Neural cell (in vitro differentiated cells): ENCODE results near the gene CPZ. TPM values are rescaled to one million over a fixed set of nuclear protein-coding genes. Genes with fewer than 3 reads are reported as not detected.

Experiments used
- H2AFZ ChIP-seq: fragments of 200-600, 300-800 bp; sonication (generic), shearing (Covaris generic); 2 replicates; pipeline ENCODE4 v1.6.0; 2014; ENCODE audit warnings: low read depth, mild to moderate bottlenecking, antibody characterized with exemption, low read length, moderate library complexity
- H3F3A ChIP-seq: fragments of 200-600 bp; shearing (Covaris generic); 2 replicates; pipeline ENCODE4 v1.6.1; 2016; ENCODE audit warnings: mild to moderate bottlenecking, moderate library complexity, mixed read lengths, antibody characterized with exemption, low read length; ENCODE audit not compliant: insufficient read depth, poor library complexity, severe bottlenecking
- H3K27ac ChIP-seq: fragments of 200-600, 300-800 bp; sonication (generic), shearing (Covaris generic); 2 replicates; pipeline ENCODE4 v1.5.1; 2014; ENCODE audit warnings: mild to moderate bottlenecking, low read length, moderate library complexity
- H3K27me3 ChIP-seq: fragments of 300-800, 200-600 bp; sonication (generic), shearing (Covaris generic); 2 replicates; pipeline ENCODE4 v1.6.0; 2014; ENCODE audit warnings: mild to moderate bottlenecking, low read depth, low read length, moderate library complexity; ENCODE audit not compliant: insufficient read depth
- H3K36me3 ChIP-seq: fragments of 300-800, 200-600 bp; sonication (generic), shearing (Covaris generic); 2 replicates; pipeline ENCODE4 v1.5.1; 2014; ENCODE audit warnings: mild to moderate bottlenecking, antibody characterized with exemption, low read length, moderate library complexity; ENCODE audit not compliant: insufficient read depth
- H3K4me2 ChIP-seq: fragments of 300-800, 200-600 bp; sonication (generic), shearing (Covaris generic); 2 replicates; pipeline ENCODE4 v1.6.0; 2014; ENCODE audit warnings: mild to moderate bottlenecking, low read length
- H3K4me3 ChIP-seq: fragments of 300-800, 200-600 bp; sonication (generic), shearing (Covaris generic); 2 replicates; pipeline ENCODE4 v1.5.1; 2014; ENCODE audit warnings: mild to moderate bottlenecking, low read length, moderate library complexity
- H3K79me2 ChIP-seq: fragments of 200-600 bp; shearing (Covaris generic); replicated peaks from 2 replicates; pipeline ENCODE4 v1.6.0; 2014; ENCODE audit warnings: mild to moderate bottlenecking, low read length, moderate library complexity; ENCODE audit not compliant: insufficient read depth
- H3K9ac ChIP-seq: fragments of 300-800, 200-600 bp; sonication (generic), shearing (Covaris generic); 2 replicates; pipeline ENCODE4 v1.6.1; 2016; ENCODE audit warnings: mild to moderate bottlenecking, low read length, mixed read lengths
- H3K9me2 ChIP-seq: fragments of 200-600 bp; shearing (Covaris generic); 2 replicates; pipeline ENCODE4 v1.6.1; 2016; ENCODE audit warnings: mild to moderate bottlenecking, low read length, mixed read lengths; ENCODE audit not compliant: insufficient read depth
- H3K9me3 ChIP-seq: fragments of 200-600, 300-800 bp; sonication (generic), shearing (Covaris generic); 2 replicates; pipeline ENCODE4 v1.6.1; 2016; ENCODE audit warnings: mild to moderate bottlenecking, mixed run types, low read length, moderate library complexity, mixed read lengths
- H4K20me1 ChIP-seq: fragments of 200-600 bp; shearing (Covaris generic); 2 replicates; pipeline ENCODE4 v1.6.1; 2016; ENCODE audit warnings: mild to moderate bottlenecking, mixed run types; ENCODE audit not compliant: insufficient read depth
- EP300 ChIP-seq: fragments of 450-650 bp; conservative IDR thresholded peaks from 2 replicates; pipeline ENCODE4 v1.6.1; 2014; ENCODE audit warnings: antibody characterized with exemption, mild to moderate bottlenecking, moderate library complexity; ENCODE audit not compliant: poor library complexity, severe bottlenecking
- EZH2 ChIP-seq: fragments of 200-600, 300-800 bp; shearing (Covaris generic), sonication (generic); IDR thresholded peaks from 2 replicates; pipeline ENCODE4 v1.6.1; 2014; ENCODE audit warnings: antibody characterized with exemption, low read length, borderline replicate concordance, mild to moderate bottlenecking; ENCODE audit not compliant: insufficient read depth, poor library complexity, severe bottlenecking
- MXI1 ChIP-seq: fragments of 450-650 bp; conservative IDR thresholded peaks from 2 replicates; pipeline ENCODE4 v1.6.1; 2014; ENCODE audit warnings: antibody characterized with exemption, mild to moderate bottlenecking; ENCODE audit not compliant: poor library complexity, severe bottlenecking
- POLR2AphosphoS5 ChIP-seq: IDR thresholded peaks from 2 replicates; pipeline ENCODE4 v1.6.1; 2012
- RAD21 ChIP-seq: fragments of 450-650 bp; conservative IDR thresholded peaks from 2 replicates; pipeline ENCODE4 v1.6.1; 2014; ENCODE audit warnings: antibody characterized with exemption, mild to moderate bottlenecking, moderate library complexity
- SMC3 ChIP-seq: fragments of 450-650 bp; conservative IDR thresholded peaks from 2 replicates; pipeline ENCODE4 v1.6.1; 2014; ENCODE audit warnings: antibody characterized with exemption, mild to moderate bottlenecking, moderate library complexity; ENCODE audit not compliant: poor library complexity
- TAF1 ChIP-seq: IDR thresholded peaks from 2 replicates; pipeline ENCODE4 v1.6.1; 2012; ENCODE audit warnings: low read depth
- polyA plus RNA-seq: library from polyadenylated mRNA; depleted of rRNA; stranded (reverse); fragments of >200 nt; gene quantifications from 2 replicates; pipeline ENCODE4 v1.2.3, GENCODE V29; 2014
- TF ChIP-seq, protein P1 (sequence below): fragments of 450-650 bp; IDR thresholded peaks from 2 replicates; pipeline ENCODE4 v1.5.1; 2014; ENCODE audit warnings: antibody characterized with exemption, mild to moderate bottlenecking, moderate library complexity; ENCODE audit not compliant: poor library complexity, severe bottlenecking
- TF ChIP-seq, protein P2 (sequence below): IDR thresholded peaks from 2 replicates; pipeline ENCODE4 v1.6.1; 2012; ENCODE audit warnings: borderline replicate concordance

CPZ gene
- polyA plus RNA-seq, 1 donor from 2014 or later, result not detected

DNA sequence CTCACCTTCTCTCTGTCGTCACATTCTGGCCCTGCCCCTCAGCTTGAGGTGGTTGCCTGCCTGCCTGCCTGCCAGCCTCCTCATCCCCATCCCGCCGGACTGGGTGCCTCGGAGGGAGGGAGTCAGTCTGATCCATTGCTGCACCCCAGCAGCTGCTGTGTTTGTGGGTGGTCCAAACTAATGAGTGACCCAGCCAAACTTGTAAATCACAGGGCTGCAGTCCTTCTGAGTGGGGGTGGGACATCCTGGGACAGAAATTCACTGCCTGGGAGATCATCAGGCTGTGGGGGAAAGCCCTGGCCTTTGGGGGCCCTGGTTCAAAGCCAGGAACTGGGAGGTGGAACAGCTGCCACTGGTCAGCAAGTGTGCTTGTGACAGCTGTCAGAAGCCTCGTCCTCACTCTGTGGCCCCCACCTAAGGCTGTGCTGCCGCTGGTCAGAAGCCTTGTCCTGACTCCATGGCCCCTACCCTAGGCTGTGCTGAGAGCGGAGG lies 6.8 kb upstream of the CPZ start:
- H3K9ac ChIP-seq, result no peak overlapping the region
- no peaks in the 10 kb centered on the region for H3K79me2 ChIP-seq
- H4K20me1 ChIP-seq, result no peaks in the 10 kb centered on the region
- H3K36me3 ChIP-seq, result no peaks in the 10 kb centered on the region
- peaks cover 30% of the 10 kb centered on the region for H3K27me3 ChIP-seq
- no peaks in the 10 kb centered on the region for H3K9me2 ChIP-seq
- H3F3A ChIP-seq, result no peaks in the 10 kb centered on the region
- no peak overlapping the region for H3K4me2 ChIP-seq
- H2AFZ ChIP-seq, result no peak overlapping the region
- TF ChIP-seq SMC3 (no peak), POLR2AphosphoS5 (no peak), MXI1 (no peak), EZH2 (no peak)
- TF ChIP-seq, protein P1, sequence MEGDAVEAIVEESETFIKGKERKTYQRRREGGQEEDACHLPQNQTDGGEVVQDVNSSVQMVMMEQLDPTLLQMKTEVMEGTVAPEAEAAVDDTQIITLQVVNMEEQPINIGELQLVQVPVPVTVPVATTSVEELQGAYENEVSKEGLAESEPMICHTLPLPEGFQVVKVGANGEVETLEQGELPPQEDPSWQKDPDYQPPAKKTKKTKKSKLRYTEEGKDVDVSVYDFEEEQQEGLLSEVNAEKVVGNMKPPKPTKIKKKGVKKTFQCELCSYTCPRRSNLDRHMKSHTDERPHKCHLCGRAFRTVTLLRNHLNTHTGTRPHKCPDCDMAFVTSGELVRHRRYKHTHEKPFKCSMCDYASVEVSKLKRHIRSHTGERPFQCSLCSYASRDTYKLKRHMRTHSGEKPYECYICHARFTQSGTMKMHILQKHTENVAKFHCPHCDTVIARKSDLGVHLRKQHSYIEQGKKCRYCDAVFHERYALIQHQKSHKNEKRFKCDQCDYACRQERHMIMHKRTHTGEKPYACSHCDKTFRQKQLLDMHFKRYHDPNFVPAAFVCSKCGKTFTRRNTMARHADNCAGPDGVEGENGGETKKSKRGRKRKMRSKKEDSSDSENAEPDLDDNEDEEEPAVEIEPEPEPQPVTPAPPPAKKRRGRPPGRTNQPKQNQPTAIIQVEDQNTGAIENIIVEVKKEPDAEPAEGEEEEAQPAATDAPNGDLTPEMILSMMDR, result no peak
- no peaks in the 10 kb centered on the region for H3K9me3 ChIP-seq
- H3K4me3 ChIP-seq, result no peak overlapping the region
- H3K27ac ChIP-seq, result no peak overlapping the region

DNA sequence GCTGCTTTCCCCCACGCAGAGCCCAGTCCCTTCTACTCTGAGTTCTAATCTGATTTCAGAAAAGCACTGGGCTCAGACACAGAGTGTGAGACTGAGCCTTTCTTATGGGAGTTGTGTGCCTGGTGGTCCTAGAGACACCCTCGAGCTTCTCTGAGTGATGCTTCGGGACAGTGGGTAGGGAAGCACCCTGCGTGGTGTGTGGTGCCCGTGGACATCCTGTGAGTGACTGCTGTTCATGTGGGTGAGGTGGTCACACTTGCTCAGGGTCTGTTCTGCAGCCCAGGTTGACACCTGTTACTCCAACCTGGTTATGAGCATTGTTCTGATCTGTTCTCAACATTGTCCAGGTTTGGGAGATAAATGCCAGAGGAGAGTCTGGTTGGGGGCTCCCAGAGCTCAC lies 6.3 kb upstream of the CPZ start:
- H3F3A ChIP-seq, result no peaks in the 10 kb centered on the region
- H2AFZ ChIP-seq, result no peak overlapping the region
- no peaks in the 10 kb centered on the region for H4K20me1 ChIP-seq
- no peaks in the 10 kb centered on the region for H3K79me2 ChIP-seq
- no peak overlapping the region for H3K4me3 ChIP-seq
- no peak overlapping the region for H3K9ac ChIP-seq
- H3K27ac ChIP-seq, result no peak overlapping the region
- peaks cover 27% of the 10 kb centered on the region for H3K27me3 ChIP-seq
- no peak overlapping the region for H3K4me2 ChIP-seq
- no peaks in the 10 kb centered on the region for H3K9me2 ChIP-seq
- TF ChIP-seq MXI1, result no peak
- no peak for TF ChIP-seq TAF1
- no peak for TF ChIP-seq SMC3
- no peak for TF ChIP-seq RAD21
- no peak for TF ChIP-seq EZH2
- no peak for TF ChIP-seq POLR2AphosphoS5
- TF ChIP-seq, protein P2, sequence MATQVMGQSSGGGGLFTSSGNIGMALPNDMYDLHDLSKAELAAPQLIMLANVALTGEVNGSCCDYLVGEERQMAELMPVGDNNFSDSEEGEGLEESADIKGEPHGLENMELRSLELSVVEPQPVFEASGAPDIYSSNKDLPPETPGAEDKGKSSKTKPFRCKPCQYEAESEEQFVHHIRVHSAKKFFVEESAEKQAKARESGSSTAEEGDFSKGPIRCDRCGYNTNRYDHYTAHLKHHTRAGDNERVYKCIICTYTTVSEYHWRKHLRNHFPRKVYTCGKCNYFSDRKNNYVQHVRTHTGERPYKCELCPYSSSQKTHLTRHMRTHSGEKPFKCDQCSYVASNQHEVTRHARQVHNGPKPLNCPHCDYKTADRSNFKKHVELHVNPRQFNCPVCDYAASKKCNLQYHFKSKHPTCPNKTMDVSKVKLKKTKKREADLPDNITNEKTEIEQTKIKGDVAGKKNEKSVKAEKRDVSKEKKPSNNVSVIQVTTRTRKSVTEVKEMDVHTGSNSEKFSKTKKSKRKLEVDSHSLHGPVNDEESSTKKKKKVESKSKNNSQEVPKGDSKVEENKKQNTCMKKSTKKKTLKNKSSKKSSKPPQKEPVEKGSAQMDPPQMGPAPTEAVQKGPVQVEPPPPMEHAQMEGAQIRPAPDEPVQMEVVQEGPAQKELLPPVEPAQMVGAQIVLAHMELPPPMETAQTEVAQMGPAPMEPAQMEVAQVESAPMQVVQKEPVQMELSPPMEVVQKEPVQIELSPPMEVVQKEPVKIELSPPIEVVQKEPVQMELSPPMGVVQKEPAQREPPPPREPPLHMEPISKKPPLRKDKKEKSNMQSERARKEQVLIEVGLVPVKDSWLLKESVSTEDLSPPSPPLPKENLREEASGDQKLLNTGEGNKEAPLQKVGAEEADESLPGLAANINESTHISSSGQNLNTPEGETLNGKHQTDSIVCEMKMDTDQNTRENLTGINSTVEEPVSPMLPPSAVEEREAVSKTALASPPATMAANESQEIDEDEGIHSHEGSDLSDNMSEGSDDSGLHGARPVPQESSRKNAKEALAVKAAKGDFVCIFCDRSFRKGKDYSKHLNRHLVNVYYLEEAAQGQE, result no peak
- TF ChIP-seq, protein P1, result no peak
- no peak for TF ChIP-seq EP300
- H3K36me3 ChIP-seq, result no peaks in the 10 kb centered on the region
- no peaks in the 10 kb centered on the region for H3K9me3 ChIP-seq
